ENCODE measurements around the gene HECTD2.
"Not testable (repeated sequence)": the region's sequence is repeated elsewhere in the genome, so short reads cannot be mapped to it uniquely, and the experiment has no call there.

Gene HECTD2, protein sequence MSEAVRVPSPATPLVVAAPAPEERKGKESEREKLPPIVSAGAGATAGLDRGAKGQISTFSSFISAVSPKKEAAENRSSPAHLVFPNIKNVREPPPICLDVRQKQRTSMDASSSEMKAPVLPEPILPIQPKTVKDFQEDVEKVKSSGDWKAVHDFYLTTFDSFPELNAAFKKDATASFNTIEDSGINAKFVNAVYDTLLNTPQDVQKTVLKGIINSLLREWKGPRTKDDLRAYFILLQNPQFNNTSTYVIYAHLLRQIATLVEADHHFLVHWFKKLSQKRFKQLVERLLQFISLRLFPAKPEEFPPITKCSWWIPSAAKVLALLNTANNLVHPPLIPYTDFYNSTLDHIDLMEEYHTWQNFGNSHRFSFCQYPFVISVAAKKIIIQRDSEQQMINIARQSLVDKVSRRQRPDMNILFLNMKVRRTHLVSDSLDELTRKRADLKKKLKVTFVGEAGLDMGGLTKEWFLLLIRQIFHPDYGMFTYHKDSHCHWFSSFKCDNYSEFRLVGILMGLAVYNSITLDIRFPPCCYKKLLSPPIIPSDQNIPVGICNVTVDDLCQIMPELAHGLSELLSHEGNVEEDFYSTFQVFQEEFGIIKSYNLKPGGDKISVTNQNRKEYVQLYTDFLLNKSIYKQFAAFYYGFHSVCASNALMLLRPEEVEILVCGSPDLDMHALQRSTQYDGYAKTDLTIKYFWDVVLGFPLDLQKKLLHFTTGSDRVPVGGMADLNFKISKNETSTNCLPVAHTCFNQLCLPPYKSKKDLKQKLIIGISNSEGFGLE

DNA sequence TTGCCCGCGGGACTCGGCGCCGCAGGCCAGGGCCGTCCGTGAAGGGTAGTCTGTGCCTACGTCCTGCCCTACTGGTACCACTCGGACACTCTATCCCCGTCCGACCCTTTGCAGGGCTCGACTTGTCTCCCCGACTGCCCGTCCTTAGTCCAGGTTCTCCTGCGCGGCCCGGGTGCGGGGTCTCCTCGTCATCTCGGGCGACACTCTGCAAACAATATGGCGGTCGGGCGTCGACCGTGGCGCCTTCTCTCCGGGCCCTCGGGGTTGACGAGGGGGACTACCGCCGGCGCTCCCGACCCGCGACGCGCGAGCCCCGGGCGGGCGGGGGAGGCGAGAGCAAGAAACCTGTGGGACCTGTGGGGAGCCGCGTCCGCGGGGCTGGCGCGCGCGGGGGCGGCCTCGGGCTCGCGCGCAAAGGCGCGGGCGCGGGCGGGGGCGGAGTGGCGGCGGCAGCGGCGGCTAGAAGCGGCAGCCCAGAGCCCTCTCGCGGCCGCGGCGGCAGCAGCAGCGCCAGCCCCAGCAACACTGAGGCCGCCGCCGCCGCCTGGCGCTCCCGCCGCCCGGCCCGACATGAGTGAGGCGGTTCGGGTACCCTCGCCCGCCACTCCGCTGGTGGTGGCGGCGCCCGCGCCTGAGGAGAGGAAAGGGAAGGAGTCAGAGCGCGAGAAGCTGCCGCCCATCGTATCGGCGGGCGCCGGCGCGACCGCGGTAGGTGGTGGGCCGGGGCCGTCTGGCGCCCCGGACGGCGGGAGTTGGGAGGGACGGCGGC is at the start of gene HECTD2:
TSS of gene HECTD2 (plus strand) at position 476 of the 769 bp plus-strand sequence. CDS start at position 571, 95 bp downstream.
- DNase-seq = peak; percentile 83

DNA sequence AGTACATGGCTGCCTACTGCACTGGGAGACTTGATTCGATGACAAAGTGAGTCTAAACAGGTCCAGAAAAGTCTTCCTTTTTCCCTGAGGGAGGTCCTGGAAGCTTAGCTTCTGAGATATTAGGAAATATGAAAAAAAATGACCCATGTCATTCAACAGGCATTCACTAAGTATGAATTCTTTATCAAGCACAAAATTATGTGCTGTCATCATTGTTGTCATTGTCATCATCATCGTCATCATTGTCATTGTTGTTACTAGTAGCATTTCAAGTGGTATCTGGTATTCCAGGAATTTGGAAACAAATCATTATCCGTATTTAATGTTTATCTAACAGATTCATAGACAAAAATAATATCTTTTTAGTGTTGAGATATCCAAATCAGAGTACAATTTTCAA is 49.7 kb upstream of the HECTD2 start:
- no peak for DNase-seq

DNA sequence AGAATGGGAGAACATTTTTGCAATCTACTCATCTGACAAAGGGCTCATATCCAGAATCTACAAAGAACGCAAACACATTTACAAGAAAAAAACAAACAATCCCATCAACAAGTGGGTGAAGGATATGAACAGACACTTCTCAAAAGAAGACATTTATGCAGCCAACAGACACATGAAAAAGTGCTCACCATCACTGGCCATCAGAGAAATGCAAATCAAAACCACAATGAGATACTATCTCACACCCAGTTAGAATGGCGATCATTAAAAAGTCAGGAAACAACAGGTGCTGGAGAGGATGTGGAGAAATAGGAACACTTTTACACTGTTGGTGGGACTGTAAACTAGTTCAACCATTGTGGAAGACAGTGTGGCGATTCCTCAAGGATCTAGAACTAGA is 44.6 kb upstream of the HECTD2 start:
- not testable (repeated sequence) for DNase-seq

DNA sequence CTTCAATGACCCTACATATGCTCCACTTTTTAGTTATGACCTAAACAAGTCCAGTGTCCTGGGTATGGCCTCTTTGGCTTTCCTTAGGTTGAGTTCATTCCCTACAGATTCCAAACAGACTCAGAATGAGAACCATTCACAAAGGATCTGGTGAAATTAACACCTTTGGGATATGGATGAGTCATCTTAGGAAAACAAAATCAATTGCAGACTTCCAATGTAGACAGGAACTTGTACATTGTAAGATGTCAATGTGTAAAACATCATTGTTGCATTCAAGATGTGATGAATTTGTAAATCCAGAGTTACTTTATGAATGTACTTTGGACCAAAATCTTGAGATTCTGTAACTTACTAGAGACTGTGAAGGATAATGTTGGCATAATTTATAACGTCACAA is 43.4 kb upstream of the HECTD2 start:
- no peak for DNase-seq

DNA sequence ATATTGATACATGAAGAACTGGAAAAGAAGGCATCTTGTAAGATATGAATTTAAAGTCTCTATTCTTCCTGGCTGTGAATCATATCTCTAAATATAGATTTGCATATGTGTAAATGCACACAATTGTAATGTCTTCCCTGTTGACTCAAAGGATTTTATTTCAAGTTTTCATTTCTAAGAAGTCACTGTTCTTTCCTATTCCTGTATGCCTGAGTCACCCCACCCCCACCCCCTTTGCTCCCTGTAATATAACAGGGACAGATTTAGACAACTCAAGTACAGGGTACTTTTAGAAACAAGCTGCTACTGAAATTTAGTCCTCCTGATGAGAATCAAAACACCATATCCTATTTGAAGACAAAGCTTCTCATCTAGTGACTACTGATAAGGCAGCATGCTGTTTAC is 43.0 kb upstream of the HECTD2 start:
- DNase-seq = no peak

DNA sequence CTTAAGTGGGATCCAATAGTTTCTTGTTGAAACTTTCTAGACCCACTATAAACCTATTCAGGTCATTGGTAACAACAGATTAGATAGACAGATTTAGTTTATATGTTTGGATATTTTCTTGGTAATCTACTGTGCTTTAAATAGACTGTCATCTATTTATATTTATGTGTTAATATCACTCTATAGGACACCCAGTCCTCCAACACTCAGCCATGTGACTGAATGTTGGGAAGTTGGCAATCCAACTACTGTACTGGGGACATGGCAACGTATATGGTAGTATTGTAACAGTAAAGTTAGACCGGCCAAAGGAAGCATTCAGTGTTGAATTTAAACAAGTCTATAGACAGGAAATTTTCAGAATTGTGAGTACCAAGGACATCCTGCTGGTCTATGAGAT is 42.6 kb upstream of the HECTD2 start:
- no peak for DNase-seq

DNA sequence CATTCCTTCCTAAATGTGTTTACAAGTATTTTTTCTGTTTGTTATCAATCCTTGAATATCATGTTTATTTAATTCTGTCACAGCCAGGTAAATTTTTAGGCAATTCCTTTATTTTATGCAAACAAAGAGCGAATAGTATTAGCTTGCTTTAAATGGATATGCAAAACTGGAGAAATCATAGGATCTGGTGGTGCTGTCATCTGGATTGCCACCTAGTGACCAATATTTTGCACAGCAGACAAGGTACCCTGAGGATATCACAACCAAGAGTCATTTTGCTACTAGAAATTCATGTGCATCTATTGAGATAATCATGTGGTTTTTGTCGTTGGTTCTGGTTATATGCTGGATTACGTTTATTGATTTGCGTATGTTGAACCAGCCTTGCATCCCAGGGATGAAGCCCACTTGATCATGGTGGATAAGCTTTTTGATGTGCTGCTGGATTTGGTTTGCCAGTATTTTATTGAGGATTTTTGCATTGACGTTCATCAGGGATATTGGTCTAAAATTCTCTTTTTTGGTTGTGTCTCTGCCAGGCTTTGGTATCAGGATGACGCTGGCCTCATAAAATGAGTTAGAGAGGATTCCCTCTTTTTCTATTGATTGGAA is 40.1 kb upstream of the HECTD2 start:
- DNase-seq = peak; percentile 35

DNA sequence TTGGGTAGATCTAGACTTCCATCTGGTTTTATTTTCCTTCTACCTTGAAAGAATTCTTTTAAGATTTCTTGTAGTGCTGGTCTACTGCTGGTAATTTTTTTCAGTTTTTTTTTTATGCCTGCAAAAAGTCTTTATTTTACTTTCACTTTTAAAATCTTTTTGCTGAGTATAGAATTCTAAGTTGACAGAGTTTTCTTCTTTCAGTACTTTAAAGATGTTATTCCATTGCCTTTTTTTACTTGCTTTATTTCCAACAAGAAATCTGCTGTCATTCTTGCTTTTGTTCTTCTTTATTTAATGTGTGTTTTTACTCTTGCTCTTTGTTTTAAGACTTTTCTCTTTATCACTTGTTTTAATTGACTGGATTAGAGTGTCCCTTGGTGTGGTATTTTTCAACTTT is 36.1 kb upstream of the HECTD2 start:
- DNase-seq = no peak

DNA sequence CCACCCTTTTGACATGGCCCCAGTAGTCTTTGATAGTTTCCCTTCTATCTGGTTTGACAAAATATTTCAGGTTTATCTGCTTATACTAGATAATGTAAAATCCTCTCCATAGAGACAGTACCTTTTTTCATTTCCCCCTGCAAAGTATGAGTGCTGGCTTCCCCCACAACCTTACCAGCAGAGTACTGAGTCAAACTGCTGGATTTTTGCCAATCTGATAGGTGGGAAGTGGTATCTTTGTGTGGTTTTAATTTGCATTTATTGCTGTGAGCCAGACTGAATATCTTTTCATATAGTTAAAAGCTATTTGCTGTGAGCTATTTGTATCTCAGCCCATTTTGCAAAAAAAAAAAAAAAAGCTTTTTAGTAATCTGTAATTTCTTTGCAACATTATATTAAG is 32.1 kb upstream of the HECTD2 start:
- DNase-seq = peak; percentile 82

DNA sequence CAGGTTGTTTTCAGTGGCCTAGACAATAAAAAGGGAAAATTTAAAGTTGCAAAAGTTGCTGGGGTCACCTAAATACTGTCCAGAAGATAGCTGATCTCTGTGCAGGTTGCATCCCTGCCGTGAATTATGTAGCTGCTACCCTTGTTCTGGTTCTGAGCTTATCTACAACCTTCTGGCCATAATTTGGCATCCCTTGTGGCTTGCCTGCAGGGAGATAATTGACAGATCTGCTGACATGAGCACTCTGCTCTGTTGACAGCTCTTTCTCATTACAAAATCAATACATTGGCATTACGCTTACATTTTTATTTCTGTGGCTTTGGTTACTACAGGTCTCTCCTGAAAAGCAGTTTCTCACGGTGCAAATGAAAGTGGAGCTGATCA is 29.3 kb upstream of the HECTD2 start:
- DNase-seq = peak; percentile 36

DNA sequence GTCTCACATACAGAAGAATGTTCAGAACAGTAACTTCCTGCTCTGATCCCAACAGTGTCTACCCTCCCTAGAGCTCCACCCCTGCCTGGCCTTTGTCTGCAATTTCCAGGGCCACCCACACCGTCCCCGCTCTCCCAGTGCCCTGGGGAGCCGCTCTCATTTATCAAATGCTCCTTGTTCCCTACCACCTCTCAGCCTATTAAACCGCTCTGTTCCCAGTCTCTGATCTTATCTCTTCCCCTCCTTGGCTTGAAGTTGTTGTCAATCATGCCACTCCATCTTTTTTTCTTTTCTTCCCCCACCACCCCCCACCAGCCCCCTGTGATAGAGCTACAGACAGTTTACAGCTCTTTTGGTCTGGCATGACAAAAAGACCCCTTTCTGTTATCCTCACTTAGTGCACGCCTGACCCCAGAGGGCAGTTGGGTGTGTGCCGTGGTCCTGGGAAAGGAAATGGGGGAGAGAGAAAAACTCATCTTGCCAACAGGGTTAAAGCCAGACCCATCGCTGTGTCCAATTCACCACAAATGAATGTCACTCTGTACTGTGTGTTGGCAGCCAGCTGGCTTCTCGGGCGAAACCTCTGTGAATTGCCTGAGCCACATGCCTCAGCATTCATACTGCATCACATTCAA is 28.8 kb upstream of the HECTD2 start:
- peak; percentile 28 for DNase-seq

DNA sequence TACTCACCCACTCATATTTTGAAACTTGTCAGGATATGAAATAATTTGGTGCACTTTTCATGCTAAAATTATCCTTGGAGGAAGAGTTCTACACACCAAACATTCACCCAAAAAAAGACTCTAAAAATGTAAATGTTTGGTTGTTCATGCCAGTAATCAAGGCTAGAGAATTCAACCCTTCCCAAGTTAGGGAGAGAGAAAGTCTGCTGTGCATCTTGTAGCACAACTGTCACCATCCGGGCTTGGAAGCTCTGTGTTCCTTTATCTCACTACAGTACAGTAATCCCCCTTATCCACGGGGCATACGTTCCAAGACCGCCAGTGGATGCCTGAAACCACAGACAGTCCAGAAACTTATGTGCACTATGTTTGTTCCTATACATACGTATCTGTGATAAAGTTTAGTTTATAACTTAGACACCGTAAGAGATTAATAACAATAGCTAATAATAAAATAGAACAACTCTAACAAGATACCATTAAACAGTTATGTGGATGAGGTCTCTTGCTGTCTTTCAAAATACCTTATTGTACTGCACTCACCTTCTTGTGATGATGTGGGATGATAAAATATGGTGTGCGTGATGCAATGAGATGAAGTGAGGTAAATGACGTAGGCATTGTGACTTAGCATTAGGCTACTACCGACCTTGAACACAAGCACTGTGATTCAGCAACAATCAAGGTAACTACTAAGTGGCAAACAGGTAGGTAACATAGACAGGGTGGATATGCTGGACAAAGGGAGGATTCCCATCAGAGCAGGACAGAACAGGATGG is 24.6 kb upstream of the HECTD2 start:
- DNase-seq = no peak

DNA sequence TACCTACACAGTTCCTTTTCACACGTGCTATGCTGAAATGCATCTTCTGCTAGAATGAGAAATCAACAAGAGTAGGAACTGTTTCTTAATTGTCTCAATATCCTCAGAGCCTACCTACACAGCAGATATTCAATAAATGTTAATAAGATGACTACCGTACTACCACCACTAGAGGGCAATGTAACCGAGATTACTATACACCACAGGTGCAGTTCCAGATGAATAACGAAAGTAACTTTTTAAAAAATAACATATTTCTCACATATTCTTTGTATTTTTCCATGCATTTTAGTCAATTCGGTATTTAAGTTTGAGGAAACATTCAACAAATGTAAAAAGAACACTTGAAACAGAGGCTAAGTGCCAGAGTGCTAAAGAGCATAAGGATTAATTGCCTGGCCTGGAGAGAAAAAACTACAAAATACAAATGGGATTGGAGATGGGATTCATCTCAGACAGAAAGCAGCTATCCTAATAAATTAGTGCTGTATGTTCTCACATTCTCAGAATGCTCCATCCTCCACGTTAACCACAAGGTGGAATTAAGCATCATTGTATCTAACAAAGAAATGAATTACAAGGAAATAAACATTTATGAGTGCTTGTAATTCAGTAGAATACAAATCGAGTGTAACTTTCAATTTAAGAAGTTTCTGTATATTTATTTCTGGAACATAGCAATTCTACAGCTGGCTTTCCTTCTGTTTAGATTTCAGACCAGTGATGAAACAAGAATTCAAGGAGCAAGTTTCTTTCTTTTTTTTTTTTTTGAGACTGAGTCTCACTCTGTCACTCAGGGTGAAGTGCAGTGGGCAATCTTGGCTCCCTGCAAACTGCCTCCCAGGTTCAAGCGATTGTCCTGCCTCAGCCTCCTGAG is 20.3 kb upstream of the HECTD2 start:
- peak; percentile 93 for DNase-seq

DNA sequence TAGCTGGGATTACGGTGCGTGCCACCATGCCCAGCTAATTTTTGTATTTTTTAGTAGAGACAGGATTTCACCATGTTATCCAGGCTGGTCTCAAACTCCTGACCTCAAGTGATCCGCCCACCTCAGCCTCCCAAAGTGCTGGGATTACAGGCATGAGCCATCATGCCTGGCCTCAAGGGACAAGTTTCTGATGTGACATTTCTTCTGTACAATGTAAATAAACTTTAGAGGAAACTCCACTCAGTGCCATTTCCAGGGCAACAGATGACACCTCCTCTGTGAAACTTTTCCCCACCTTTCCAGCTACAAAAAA is 19.7 kb upstream of the HECTD2 start:
- DNase-seq = not testable (repeated sequence)

DNA sequence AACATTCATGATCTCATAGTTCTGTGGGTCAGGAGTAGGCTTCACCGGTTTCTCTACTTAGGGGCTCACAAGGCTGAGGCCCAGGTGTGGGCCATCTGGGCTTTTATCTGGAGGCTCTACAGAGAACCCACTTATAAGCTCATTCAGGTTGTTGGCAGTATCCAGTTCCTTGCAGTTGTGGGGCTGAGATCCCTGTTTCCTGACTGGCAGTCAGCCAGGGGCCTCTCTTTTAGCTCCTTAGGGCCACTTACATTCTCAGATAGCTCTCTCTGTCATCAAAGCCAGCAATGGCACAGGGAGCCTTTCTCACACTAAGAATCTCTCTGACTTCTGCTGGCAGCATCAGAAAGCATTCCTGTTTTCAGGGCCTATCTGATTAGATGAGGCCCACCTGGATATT is 18.2 kb upstream of the HECTD2 start:
- DNase-seq = no peak

DNA sequence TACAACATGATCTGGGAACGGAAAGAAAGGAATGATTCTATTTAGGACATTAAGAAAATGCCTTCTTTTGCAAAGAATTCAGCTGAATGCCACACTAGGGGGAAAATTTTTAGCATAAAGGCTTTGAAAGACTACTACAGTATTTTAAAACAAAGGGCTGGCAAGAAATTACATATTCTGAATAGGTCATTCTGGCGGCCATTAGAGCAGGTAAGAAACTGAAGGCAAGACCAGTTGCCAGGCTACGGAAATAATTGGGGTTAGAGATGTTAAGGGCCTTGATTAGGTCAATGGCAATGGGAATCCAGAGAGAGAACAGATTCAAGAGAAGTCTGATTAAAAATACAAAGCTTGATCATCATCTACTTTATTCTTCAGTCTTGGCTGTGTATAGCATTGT is 3.8 kb upstream of the HECTD2 start:
- no peak for DNase-seq

DNA sequence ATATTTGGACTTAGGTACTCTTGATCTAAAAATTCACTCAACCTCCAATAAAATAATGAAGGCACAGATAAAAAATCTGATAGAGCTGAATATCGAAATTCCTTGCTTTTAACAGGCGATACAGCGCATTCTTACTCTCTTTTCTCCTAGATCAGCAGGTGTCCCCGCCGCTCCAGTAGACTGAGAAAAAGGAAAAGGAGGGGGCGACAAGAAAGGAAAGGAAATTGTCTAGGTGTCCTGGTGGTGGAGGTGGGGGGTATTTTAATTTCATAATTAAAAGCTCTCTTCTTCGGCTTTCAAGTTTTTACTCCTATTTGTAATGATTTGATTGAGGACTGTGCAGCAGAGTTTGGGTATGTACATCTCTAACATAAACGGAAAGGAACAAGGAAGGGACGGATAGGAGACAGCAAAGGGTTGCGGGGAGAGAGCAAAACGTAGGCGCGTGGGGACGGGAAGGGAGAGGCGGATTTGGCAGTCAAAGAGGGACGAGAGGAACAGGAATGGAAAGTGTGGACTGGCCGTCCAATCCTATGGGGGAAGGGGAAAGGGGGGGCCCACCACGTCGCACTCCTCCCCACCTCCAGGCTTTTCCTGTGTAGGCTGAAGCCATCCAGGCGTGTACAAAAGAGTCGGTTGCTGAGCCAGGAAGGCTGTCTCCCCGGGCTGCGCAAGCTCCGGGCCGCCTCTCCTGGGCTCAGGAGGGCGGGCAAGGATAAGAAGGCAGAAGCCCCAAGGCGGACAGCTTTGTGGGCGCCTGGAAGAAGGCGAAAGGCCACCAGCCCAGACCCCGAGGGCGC is 875 bp upstream of the HECTD2 start:
- DNase-seq = peak; percentile 71

DNA sequence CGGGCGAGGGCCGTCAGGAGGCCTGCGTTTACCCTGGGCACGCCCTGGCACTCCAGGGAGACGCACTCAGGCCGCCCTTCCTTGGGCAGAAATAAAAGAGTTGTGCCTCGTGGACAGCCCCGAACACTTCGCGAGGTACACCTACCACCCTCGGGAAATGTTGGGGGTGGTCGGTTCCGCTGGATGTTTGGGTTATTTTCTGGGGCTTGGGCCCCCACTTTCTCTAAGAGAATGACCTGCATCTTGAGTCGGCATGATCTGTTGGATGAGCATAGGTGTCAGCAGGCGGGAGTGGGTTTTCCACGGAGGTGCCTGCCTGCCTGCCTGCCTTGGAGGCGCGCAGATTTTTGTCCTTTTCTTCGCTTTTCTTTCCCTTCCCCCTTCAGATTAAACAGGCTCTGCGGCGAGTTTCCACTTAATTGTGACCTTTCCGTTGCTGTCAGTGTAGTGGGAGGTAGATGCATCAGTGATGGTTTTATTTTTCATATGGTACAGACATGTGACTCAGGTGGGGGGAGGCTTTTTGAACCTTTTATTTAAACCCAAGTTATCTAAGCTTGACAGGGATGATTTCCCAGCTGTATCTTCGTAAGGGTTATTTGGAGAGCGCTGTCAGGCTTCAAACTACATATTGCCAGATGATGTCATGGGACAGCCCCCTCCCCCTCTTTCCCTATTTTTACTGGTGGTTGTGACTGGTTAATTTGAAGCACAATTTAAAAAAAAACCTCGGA is 661 bp downstream of the HECTD2 start:
- peak; percentile 63 for DNase-seq

DNA sequence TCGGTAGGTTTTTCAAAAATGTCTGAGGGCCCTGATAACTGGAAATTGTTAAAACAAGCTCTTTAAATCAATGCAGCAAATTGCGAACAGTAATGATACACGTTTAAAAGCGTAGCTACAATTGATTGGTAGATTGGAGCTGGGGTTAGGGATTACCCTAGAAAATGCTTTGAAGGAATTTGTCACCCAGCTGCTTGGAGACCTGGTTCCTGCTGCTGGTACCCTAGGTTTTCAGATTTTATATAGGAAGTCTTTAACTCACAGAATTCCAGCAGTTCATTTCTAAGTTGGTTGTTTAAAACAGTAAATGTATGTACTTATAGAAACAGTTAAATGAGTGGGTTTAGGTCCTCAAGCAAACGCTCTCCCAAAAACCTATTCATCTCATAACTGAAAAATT is 1.5 kb downstream of the HECTD2 start:
- DNase-seq = no peak
